Duodenal mucosa (tissue), 2 donors: ENCODE data around the gene CACTIN.
A peak's percentile ranks its signal among the peaks of the same experiment; 100 is the strongest.

Source experiments
- H3K27ac ChIP-seq: one replicate; pipeline ENCODE4 v1.7.0; 2013; ENCODE audit warnings: low read depth, low read length
- H3K27me3 ChIP-seq, 2 donors: one replicate each; pipeline ENCODE4 v1.7.0; 2013; ENCODE audit warnings: low read length in 2 of 2, control low read depth in 1 of 2; ENCODE audit not compliant: insufficient read depth in 2 of 2, control insufficient read depth in 1 of 2
- H3K36me3 ChIP-seq, 2 donors: one replicate each; pipeline ENCODE4 v1.7.0; 2013; ENCODE audit warnings: low read length in 2 of 2, control low read depth in 1 of 2; ENCODE audit not compliant: insufficient read depth in 2 of 2, control insufficient read depth in 1 of 2
- H3K4me1 ChIP-seq, 2 donors: one replicate each; pipeline ENCODE4 v1.7.0; 2013; ENCODE audit warnings: low read length in 2 of 2, control low read depth in 1 of 2; ENCODE audit not compliant: insufficient read depth in 2 of 2, control insufficient read depth in 1 of 2
- H3K4me3 ChIP-seq, 2 donors: one replicate each; pipeline ENCODE4 v1.7.0; 2013; ENCODE audit warnings: low read length in 2 of 2, low read depth in 1 of 2
- H3K9ac ChIP-seq, 2 donors: one replicate each; pipeline ENCODE4 v1.7.0; 2013; ENCODE audit warnings: low read length in 2 of 2, low read depth in 1 of 2
- H3K9me3 ChIP-seq, 2 donors: one replicate each; pipeline ENCODE4 v1.7.0; 2013; ENCODE audit warnings: low read length in 2 of 2, control low read depth in 1 of 2; ENCODE audit not compliant: control insufficient read depth in 1 of 2

The CACTIN gene

DNA sequence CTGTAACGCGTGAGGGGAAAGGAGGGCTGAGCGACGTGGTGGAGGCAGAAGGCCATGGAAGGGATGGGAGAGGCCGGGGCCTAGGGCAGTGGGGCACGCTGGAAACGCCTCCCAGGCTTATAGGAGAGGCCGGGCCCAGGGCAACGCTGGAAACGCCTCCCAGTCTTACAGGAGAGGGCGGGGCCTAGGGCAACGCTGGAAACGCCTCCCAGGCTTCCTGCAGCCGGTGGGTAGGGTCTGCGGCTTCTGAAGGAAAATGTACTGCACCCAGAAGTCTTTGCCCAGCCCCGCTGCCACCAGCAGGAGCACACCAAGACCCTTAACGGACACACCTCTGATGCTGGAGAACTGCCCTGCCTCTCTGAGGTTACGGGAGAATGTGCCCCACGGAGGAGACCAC, 9.1 kb downstream of the CACTIN start:
- Histone ChIP-seq H3K36me3 (peaks cover 0 to 39% of the 10 kb centered on the region in 2 donors), H3K9ac (no peak overlapping the region), H3K4me3 (no peak overlapping the region), H3K27ac (no peak overlapping the region), H3K9me3 (no peaks in the 10 kb centered on the region), H3K27me3 (no peaks in the 10 kb centered on the region), H3K4me1 (peaks cover 0 to 3% of the 10 kb centered on the region in 2 donors)

DNA sequence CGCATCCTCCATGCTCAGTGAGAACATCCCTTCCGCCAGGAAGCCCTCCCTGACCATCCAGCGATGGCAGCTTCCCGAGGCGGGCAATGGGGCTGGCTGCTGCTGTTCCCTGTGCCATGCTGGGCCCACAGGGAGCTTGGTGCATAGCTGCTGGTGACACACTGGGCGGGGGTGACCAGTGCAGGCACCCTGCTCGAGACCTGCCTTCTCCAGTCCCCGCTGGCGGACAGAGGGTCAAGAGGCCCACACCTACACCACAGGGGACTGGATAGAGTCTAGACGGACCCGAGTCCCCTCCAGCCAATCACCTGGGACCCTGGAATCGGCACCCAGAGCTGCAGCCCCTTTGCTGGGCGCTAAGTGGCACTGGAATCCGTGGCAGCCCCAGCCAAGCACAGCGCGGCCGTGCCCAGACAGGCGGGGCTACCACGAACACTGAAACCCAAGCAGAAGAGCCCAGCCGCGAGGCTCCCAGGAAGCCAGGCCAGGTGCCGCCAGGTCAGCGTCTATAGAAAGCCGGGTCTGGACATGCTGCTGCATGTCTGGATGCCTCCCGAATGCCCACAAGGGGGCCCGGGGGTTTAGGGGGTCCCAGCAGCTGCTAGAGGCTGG, 11.0 kb downstream of the CACTIN start:
- no peaks in the 10 kb centered on the region for H3K27me3 ChIP-seq
- peaks cover 0 to 3% of the 10 kb centered on the region in 2 donors for H3K4me1 ChIP-seq
- no peaks in the 10 kb centered on the region for H3K9me3 ChIP-seq
- no peak overlapping the region for H3K27ac ChIP-seq
- no peak overlapping the region for H3K4me3 ChIP-seq
- no peak overlapping the region for H3K9ac ChIP-seq
- peaks cover 0 to 42% of the 10 kb centered on the region in 2 donors for H3K36me3 ChIP-seq

- Histone ChIP-seq H3K27ac (no peak overlapping the region), H3K9me3 (no peaks in the 10 kb centered on the region), H3K36me3 (peaks cover 0 to 38% of the 10 kb centered on the region in 2 donors), H3K27me3 (no peaks in the 10 kb centered on the region), H3K4me3 (no peak overlapping the region), H3K4me1 (peaks cover 0 to 3% of the 10 kb centered on the region in 2 donors), H3K9ac (no peak overlapping the region)
Measured at GRCh38 chr19:3614858-3615505, 11.6 kb downstream of the CACTIN start.

DNA sequence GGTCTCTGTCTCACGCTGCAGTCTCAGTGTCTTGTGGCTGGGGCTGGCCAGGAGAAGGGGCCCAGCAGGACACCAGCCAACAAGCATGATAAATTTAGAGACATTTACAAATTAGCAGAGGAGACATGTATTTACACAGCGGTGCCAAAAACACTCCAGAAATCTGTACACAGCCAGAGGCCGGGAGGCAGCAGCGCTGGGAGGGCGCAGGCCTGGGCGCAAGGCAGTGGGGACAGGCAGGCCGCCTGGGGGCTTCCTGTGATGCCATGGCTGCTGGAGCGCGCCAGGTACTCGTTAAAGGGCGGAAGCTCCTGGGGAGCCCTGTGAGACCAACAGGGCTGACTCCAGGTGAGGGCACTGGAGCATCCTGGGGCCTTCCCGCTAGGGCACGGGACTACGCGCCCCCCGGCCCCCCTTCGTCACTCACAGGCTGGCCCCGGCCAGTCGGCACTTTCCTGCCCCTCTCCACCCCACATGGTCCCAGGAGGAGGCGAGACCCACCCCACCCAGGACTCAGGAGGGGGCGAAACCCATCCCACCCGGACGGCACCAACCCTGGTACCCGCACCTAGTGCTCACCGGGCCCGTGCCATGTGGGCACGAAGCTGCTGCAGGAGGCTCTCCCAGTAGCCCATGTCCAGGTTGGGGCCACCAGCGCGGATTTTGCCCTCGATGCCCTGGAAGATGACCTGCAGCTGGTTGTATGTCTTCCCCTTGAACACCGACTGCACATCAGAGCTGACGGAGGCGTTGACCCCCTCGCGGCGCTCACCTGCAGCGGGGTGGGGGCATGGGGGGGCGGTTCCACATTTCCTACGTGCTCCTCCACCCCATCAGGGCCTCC, 12.6 kb downstream of the CACTIN start:
- Histone ChIP-seq H3K9me3 (no peaks in the 10 kb centered on the region), H3K36me3 (peaks cover 0 to 33% of the 10 kb centered on the region in 2 donors), H3K4me1 (peaks cover 0 to 3% of the 10 kb centered on the region in 2 donors), H3K27ac (no peak overlapping the region), H3K9ac (no peak overlapping the region), H3K27me3 (no peaks in the 10 kb centered on the region), H3K4me3 (no peak overlapping the region)

DNA sequence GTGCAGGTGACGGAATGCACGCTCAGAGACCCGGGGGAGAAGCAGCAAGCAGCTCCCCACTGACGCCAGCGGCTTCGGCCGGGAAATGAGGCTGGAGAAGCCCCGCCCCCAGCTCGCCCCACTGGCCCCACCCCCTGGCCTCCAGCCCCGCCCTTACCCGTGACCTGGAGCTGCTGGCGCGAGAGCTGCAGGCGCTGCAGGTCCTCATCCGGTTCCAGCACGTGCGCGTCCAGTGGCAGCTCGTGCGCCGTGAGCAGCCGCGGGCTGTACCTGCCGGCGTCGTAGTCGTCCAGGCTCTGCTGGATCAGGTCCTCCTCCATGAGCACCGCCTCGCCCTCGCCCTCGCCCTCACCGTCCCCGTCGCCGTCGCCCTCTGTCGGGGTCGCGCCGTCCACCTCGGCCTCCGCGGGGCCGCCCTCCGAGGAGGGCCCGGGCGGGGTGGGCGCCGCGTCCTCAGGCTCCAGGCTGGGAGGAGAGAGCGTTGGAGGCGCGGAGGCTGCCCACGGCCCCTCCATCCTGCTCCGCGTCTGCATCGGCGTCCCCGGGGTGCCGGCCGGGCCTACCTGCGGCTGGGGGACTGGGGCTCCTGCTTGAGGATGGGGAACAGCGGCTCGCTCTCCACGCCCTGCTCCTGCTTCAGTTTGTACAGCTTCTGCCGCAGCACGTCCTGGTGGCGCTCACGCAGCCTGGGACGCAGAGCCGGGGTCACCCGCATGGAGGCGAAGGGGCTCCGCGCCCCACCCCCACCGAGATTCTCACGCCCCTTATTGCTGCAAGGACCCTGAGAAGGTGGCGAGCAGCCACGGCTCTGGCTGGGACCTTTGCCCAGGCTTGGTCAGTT, 13.5 kb downstream of the CACTIN start:
- Histone ChIP-seq H3K27ac (peak overlapping the region; percentile 20), H3K36me3 (peaks cover 0 to 33% of the 10 kb centered on the region in 2 donors), H3K9me3 (no peaks in the 10 kb centered on the region), H3K9ac (no peak overlapping the region), H3K4me1 (peaks cover 0 to 3% of the 10 kb centered on the region in 2 donors), H3K27me3 (no peaks in the 10 kb centered on the region), H3K4me3 (no peak overlapping the region)

- Histone ChIP-seq H3K9ac (no peak overlapping the region), H3K4me1 (peaks cover 0 to 3% of the 10 kb centered on the region in 2 donors), H3K9me3 (no peaks in the 10 kb centered on the region), H3K27me3 (no peaks in the 10 kb centered on the region), H3K36me3 (peaks cover 0 to 33% of the 10 kb centered on the region in 2 donors), H3K27ac (peak overlapping the region; percentile 20), H3K4me3 (no peak overlapping the region)
Measured at GRCh38 chr19:3612330-3612729, 14.3 kb downstream of the CACTIN start.

DNA sequence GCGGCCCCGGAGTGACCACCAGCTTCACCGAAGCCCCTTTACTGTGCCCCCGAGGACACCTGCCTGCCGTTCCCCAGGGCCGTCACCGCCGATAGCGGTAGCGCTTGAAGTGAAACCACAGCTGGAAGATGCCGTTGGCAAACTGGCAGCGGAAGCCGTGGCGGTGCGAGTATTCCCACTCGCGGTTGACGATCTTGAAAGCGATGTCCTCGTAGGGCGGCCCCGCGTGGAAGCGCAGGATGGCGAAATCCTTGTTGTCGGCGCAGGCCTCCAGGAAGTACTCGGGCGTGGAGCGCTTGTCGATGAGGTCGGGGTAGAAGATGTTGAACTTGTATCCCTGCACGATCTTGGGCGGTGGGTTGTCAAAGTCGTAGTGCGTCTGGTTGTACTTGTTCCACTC, 14.7 kb downstream of the CACTIN start:
- Histone ChIP-seq H3K4me3 (no peak overlapping the region), H3K27ac (no peak overlapping the region), H3K9me3 (no peaks in the 10 kb centered on the region), H3K27me3 (no peaks in the 10 kb centered on the region), H3K9ac (no peak overlapping the region), H3K36me3 (peaks cover 0 to 33% of the 10 kb centered on the region in 2 donors), H3K4me1 (peaks cover 0 to 6% of the 10 kb centered on the region in 2 donors)

- Histone ChIP-seq H3K27me3 (no peaks in the 10 kb centered on the region), H3K9ac (no peak overlapping the region), H3K9me3 (no peaks in the 10 kb centered on the region), H3K36me3 (peaks cover 0 to 33% of the 10 kb centered on the region in 2 donors), H3K4me1 (peaks cover 2 to 11% of the 10 kb centered on the region in 2 donors), H3K4me3 (no peak overlapping the region), H3K27ac (no peak overlapping the region)
Measured at GRCh38 chr19:3610745-3611717, 15.6 kb downstream of the CACTIN start.
